GM18873 (cell line): Measurements from ENCODE around the gene IL1RAPL1.

Experiments used
- ATAC-seq: cut with Tn5 transposase; IDR thresholded peaks from one replicate; pipeline ENCODE4 v1.9.1; 2021; ENCODE audit warnings: mild to moderate bottlenecking, moderate library complexity, moderate number of reproducible peaks; ENCODE audit not compliant: unreplicated experiment, low FRiP score

Gene IL1RAPL1

GRCh38 chrX:28625223-28625622 is 38.0 kb downstream of the IL1RAPL1 start:
- no peak for ATAC-seq

- no peak for ATAC-seq
These were observed 39.3 kb downstream of the IL1RAPL1 start for GRCh38 chrX:28626515-28626914.

GRCh38 chrX:28628120-28628519 is 40.9 kb downstream of the IL1RAPL1 start:
- no peak for ATAC-seq

- no peak for ATAC-seq
These were observed 51.5 kb downstream of the IL1RAPL1 start for GRCh38 chrX:28638775-28639174.

- no peak for ATAC-seq
These were observed 52.2 kb downstream of the IL1RAPL1 start for GRCh38 chrX:28639451-28639850.

GRCh38 chrX:28649541-28649940 is 62.3 kb downstream of the IL1RAPL1 start:
- no peak for ATAC-seq

- ATAC-seq = no peak
These were observed 63.9 kb downstream of the IL1RAPL1 start for GRCh38 chrX:28651186-28651585.

GRCh38 chrX:28659269-28659668 is 72.0 kb downstream of the IL1RAPL1 start:
- no peak for ATAC-seq

GRCh38 chrX:28665778-28666177 is 78.5 kb downstream of the IL1RAPL1 start:
- no peak for ATAC-seq

GRCh38 chrX:28668303-28668702 is 81.1 kb downstream of the IL1RAPL1 start:
- ATAC-seq = no peak

GRCh38 chrX:28668957-28669356 is 81.7 kb downstream of the IL1RAPL1 start:
- no peak for ATAC-seq

- no peak for ATAC-seq
These were observed 82.8 kb downstream of the IL1RAPL1 start for GRCh38 chrX:28670074-28670473.

GRCh38 chrX:28675173-28675572 is 87.9 kb downstream of the IL1RAPL1 start:
- no peak for ATAC-seq

- no peak for ATAC-seq
These were observed 105.9 kb downstream of the IL1RAPL1 start for GRCh38 chrX:28693101-28693500.

GRCh38 chrX:28697732-28698131 is 110.5 kb downstream of the IL1RAPL1 start:
- ATAC-seq = no peak

- no peak for ATAC-seq
These were observed 114.0 kb downstream of the IL1RAPL1 start for GRCh38 chrX:28701222-28701621.

- no peak for ATAC-seq
These were observed 119.7 kb downstream of the IL1RAPL1 start for GRCh38 chrX:28706964-28707363.

GRCh38 chrX:28709421-28709820 is 122.2 kb downstream of the IL1RAPL1 start:
- ATAC-seq = no peak

- ATAC-seq = no peak
These were observed 130.6 kb downstream of the IL1RAPL1 start for GRCh38 chrX:28717864-28718263.

GRCh38 chrX:28718450-28718849 is 131.2 kb downstream of the IL1RAPL1 start:
- no peak for ATAC-seq

GRCh38 chrX:28719620-28720019 is 132.4 kb downstream of the IL1RAPL1 start:
- no peak for ATAC-seq

- no peak for ATAC-seq
These were observed 165.1 kb downstream of the IL1RAPL1 start for GRCh38 chrX:28752330-28752729.

GRCh38 chrX:28756175-28756574 is 168.9 kb downstream of the IL1RAPL1 start:
- ATAC-seq = no peak
